Cerebellar cortex (tissue), 1 donor: ENCODE measurements around the gene FBLN2.
"Not testable (repeated sequence)": the region's sequence is repeated elsewhere in the genome, so short reads cannot be mapped to it uniquely, and the experiment has no call there.

ENCODE experiments used
- DNase-seq: peaks from one replicate; pipeline ENCODE4 v3.0.0-alpha.2; 2015; ENCODE audit warnings: low spot score

Gene FBLN2

DNA sequence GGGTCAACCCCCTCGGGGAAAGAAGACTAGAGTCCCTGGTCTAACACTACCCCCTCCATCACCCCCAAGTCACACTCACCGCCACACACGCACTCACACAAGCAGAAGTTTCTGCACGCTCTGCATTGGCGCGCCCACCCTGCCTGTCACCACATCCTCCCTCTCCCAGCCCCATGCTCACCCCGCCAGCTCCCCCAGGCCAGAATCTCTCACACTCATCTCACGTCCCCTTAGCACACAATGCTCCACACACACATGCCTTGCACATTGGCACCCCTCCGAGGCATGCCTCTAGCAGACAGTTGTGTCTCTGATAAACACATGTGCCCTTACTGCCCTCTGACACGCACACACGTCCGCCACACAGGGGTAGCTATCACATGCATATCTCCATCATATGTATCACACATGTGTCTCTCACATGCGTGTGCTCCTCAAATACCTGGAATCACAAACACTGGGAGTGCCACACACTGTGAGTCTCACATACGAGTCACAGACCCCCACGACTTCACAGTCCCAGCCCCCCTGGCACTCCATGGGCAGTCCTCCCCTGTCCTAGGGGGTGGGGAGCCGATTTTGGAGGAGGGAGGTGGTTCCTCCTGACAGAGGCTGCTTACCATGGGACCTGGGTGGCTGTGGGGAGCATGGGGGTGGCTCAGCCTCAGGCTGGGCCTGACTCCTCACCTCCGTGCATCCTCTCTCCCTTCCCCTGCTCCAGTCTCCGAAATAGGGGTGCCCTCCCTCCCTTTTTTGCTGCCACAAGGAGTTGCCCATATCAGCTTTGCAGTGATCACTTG is 898 bp downstream of the FBLN2 start:
- DNase-seq: no peak

DNA sequence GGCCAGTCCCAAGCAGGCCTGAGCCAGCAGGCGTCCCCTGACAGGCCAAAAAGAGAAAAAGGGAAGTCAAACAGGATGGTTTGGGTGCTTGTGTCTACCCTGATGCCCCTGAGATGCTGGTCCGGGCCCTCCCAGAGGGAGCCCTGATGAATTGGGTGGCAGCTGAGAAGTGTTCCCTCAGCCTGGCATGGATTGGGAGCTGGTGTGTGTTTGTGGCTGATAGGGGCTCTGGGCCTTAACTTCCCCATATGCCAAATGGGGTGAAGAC is 1.4 kb downstream of the FBLN2 start:
- DNase-seq: no peak

DNA sequence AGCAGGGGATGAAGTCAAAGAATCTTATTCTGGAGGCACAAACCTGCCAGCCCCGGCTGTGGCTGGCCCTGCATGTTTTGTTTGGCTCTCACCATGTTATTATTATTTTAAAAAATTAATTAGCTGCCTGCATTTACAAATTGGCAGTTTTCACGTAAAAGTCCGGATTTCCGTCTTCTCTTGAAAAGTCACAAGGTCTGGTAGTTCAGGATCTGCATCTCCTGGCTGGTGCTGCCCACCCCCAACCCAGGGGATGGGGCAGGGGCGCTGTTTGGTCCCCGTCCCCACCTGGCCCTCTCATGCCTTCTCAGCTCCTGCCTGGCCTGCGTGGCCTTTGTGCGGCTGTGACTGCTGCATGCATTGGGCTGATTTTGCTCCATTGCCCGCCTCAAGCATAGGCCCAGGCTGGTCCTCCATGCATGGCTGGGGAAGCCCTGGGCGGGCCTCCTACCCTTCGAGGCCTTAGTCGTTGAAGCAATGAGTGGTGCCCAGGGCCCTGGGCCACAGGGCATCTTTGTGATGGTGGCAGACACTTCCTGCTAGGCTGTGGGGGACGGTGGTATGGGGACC is 2.0 kb downstream of the FBLN2 start:
- DNase-seq: no peak

DNA sequence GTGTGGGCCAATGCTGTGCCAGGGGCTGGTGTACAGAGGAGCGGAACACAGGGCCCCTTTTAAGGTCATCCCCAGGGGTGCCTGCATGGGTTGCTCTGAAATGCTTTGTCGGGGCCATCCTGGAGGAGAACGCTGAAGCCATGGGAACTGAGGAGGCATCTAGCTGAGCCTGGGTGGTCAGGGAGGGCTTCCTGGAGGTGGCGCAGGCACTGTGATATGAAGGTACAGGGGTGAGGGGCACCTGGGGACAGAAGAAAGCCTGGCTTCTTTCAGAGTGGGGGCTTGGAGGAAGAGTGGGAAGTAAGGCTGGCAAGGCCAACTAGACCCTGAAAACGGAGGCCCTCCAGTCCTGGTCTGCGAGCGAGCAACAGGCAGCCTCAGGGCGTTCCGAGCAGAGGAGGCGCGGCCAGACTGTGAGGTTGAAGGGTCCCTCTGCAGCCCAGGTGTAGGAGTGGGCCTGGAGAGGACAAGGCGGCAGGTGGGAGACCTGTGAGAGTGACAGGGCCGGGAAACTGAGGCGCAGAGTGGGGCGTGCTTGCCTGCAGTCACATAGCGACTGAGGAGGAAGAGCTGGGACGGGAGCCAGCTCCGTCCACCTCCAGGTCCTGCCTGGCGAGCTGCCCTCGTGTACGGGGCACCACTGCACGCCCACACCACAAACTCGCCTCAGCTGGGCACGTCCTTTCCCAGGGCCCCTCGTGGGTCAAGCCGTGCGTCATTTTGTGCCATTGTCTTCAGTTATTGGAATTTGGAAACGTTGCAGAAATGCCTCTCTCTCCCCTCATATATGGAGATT is 4.1 kb downstream of the FBLN2 start:
- no peak for DNase-seq

DNA sequence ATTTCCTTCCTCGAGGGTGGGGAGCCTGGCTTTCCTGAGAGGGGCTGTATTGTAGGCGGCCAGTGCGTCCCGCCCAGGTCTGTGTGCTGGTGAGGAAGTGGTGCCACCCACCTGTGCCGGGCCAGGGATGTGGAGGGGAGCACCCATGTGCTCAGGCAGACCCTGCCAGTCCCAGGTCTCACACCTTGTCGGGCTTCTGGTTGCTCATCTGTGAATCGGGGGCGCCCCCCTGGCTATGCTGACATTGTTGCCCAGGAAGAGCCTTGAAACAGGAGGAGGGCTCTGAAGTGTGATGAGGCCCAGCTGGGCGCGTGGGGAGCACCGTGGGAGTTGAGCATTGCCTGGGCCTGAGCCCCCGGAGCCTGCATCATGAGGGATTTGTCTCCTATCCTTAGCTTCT is 4.8 kb downstream of the FBLN2 start:
- DNase-seq: no peak

DNA sequence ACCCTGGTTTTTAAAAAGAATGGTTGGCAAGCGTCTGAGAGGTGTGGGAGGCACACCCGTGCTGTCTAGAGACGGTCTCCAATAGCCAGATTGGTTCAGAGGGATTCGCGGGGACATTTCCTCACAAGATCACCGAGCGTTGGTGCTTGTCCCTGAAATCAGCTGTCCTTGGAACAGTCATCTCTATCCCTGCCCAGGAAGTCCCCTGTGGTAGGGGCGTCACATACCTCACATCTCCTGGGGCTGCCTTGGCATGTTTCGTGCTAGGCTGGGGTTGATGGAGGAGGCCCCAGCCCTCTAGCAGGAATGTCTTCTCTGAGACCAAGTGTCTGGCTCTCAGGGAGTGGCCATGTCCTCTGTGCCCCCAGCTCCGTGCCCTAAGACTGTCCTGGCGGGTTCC is 6.8 kb downstream of the FBLN2 start:
- no peak for DNase-seq

DNA sequence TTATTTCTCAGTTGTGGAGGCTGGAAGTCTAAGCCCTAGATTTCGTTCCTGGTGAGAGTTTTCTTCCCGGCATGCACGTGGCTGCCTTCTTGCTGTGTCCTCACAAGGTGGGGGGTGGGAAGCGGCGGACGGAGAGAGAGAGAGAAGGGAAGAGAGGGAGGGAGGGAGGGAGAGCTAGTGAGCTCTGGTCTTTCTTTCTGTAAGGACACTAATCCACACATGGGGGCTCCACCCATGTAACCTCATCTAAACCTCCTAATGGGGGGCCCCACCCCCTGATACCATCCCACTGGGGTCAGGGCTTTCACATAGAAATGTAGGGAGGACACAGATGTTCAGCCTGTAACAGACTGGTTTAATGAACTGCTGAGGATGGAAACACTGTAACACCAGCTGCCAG is 7.3 kb downstream of the FBLN2 start:
- no peak for DNase-seq

DNA sequence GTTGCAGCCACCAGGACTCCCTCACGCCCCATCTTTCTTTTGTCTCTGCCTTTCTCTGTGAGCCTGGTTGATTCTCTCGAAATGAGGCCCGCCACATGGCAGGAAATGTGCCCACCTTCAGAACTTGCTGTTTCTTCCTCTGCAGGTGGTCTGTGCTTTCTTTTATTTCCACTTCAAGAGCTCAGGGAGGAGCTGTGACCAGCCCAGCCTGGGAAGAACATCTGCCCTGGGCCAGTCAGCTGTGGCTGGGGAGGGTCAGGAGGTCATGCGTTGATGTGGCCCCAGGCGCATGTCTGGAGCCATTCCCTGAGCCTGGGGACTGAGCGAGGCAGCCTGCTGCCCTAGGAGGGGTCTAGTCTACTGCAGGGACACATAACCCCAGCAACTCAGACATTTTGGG is 8.0 kb downstream of the FBLN2 start:
- DNase-seq: no peak

DNA sequence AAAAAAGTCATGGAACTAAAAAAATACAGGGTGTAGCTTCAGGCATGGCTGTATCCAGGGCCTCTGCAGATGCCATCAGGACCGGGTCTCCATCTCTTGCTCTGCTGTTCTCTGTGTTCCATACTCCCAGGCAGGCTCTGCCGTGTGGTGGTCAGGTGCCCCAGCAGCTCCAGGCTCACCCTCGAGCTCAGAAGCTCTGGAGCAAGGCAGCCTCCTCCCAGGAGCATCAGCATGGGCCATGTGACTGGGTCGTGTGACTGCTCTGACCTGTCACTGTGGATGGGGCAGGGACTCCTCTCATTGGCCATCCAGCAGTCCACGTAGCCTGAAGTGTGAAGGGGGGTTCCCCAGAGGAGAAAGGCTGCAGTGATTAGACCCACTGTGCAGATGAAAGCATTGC is 8.5 kb downstream of the FBLN2 start:
- DNase-seq: no peak

DNA sequence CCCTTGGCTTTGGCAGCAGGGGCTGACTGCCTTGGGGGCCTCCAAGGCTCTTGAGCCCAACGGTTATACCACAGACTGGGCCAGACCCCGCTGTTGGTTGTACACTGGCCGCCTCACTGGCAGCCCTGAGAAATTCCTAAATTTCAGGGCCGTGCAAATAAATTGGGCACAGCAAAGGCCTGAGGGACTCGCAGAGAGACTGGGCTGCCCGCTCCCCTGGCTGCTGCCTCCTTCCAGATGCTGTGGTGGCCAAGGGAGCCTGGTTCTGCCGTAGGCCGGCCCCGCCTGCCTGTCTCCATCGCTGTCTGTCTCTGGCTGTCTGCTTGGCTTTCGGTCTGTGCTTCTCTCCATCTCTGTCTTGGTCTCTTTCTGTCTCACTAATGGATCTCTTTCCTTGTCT is 9.0 kb downstream of the FBLN2 start:
- DNase-seq: no peak

DNA sequence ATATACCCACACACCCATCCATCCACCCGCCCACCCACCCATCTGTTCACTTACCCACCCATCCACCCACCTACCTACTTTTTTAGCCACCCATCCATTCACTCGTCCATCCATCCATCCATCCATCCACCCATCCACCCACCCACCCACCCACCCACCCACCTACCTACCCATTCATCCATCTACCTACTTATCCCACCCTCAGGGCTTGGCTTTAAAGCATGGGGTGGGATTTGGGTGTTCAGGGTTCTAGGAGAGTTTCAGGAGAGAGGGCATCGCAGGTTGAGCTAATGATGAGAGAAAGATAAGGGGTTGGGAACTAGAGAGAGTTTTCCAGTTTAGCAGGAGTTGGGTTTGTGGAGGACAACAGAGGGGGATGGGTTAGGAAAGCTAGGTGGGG is 9.7 kb downstream of the FBLN2 start:
- no peak for DNase-seq

DNA sequence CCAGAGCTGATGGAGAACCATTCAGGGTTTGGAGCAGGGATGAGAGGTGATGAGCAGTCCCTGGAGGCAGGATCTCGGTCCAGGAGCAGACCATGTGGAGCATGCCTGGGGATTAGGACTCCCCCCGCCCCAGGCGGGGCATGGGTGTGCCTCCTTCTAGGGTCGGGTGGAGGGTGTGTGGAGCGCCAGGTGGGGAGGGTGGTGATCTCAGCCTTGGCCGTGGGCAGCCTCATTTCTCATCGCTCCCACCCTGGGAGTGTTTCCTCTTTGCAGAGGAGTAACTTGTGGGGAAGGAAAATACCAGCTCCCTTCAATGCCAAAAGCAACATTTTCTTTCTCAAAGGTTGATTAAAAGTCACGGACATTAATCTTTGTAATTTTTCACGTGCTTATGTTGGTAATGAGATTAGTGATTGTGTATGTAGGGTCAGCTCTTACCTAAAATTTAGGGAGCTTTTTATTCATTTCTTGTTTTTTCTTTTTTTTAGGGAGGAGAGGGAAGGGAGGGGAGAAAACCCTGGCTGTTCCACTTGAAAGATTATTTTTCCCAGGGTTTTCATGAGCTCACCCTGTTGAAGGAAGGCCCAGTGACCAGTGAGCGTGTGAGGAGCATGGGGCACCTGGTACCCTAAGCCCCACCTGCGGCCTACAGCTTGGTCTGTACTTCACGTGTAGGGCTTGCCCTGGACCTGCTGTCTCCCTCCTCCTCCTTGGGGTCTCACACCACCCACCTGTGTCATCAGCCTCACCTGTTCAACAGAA is 11.0 kb downstream of the FBLN2 start:
- DNase-seq: no peak

DNA sequence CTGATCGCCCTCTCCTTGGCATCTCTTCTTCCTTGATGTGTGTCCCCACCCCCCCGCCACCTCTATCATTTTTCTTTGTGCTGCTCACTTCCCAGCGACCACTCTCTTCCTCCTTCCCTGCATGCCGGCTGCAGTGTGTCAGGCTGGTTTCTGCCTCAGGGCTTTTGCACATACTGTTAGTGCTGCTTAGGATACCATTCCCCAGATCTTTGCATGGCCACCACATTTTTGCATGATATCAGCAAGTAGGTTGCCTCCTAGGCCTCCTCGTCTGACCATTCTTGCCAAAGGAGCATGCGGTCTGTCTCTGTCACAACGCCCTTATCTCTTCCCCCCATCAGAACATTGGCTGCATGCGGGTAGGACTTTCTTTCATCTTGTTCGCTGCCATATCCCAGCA is 12.5 kb downstream of the FBLN2 start:
- DNase-seq: no peak

DNA sequence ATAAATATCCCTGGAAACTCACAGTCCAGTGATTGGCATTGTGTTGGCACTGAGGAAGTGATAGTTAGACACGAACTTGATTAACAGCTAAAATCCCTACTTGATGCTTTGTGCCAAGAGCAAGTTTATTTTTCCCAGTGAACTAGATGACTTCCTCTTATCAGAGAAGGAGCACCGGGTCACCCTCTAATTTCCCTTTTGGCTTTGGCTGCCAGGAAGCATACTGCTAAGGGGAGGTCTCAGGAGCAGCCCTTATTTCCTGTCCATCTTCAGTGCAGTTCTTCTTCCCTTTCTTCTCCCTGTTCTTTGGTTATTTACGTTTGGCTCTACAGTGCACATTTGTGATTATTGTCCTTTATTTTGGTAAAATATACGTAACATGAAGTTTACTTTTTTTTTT is 13.0 kb downstream of the FBLN2 start:
- DNase-seq: no peak

DNA sequence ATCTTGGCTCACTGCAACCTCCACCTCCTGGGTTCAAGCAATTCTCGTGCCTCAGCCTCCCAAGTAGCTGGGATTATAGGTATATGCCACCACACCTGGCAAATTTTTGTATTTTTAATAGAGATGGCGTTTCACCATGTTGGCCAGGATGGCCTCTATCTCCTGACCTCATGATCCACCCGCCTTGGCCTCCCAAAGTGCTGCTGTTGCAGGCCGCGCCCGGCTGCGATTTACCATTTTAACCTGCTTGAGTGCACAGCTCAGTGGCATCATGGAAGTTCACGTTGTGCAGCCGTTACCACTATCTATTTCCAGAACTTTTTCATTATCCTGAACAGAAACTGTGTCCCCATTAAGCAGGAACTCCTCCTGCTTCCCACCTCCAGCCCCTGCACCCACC is 13.5 kb downstream of the FBLN2 start:
- DNase-seq: not testable (repeated sequence)

DNA sequence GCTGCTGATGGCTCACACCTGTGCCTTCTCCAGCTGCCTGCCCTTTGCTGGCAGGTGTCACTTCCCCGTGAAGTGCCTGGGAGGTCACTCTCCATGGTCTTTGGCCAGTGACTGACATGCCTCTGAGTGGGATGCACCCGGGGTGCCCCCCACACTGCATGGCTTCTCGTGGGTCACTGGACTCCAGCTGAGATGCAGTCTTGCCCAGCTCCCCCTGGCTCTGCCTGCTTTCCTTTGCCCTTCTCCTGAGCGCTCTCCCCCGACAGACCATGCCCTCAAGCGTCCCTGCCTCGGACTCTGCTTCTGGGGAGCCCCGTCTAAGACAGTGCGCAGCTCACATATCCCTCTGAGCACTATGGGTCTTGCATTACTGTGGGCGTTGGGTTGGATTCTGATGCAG is 14.4 kb downstream of the FBLN2 start:
- DNase-seq: no peak

DNA sequence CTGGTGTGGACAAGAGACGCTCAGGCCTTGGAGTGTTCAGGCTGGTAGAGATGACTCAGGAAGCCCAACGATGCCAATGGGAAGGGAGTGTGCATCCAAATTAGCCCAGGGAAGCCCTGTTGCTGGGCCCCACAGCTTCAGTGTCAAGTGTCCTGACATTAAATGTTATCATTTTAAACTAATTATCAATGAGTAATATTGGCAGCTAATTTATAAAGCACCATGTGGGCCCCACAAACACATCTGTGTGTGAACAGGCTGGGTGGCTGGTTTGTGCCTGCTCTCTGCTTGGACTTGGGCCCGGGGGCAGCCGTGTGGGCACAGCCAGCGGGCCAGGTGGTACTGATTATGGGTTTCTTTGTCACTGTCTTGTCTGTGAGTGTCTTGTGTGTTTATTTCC is 15.0 kb downstream of the FBLN2 start:
- DNase-seq: no peak

DNA sequence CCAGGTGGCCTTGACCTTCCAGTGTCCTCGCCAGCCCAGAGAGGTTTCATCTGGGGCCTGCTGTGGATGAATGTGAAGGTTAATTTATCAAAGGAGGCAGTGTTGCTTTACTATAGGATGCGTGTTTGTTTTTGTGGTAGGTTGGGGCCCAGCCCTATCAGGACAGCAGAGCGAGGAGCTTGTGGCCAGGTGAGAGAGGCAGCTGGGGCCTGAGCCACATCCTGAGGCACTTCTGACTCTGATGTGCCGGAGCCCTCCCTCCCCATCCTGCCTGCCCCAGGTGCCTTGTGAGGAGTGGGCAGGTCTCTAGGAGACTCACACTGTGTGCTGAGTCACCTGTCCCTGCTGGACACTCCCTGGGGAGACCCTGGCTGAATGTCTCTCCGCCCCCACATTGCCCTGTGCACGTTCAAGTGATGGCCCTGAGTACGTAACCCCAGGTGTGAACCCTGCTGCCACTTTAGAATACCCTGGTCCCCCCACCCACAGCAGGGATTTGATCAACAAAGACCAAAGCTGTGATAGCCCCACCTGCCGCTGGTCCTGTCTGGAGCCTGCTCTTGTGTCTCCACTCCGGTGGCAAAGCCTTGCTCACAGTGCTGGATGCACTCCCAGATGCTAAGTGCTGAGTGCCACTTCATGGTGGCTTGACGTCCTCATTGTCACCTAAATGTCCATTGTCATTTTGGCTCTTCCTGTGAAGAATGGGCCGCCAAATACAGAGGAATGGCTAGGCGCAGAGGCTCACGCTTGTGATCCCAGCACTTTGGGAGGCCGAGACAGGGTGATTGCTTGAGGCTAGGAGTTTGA is 16.0 kb downstream of the FBLN2 start:
- DNase-seq: no peak

DNA sequence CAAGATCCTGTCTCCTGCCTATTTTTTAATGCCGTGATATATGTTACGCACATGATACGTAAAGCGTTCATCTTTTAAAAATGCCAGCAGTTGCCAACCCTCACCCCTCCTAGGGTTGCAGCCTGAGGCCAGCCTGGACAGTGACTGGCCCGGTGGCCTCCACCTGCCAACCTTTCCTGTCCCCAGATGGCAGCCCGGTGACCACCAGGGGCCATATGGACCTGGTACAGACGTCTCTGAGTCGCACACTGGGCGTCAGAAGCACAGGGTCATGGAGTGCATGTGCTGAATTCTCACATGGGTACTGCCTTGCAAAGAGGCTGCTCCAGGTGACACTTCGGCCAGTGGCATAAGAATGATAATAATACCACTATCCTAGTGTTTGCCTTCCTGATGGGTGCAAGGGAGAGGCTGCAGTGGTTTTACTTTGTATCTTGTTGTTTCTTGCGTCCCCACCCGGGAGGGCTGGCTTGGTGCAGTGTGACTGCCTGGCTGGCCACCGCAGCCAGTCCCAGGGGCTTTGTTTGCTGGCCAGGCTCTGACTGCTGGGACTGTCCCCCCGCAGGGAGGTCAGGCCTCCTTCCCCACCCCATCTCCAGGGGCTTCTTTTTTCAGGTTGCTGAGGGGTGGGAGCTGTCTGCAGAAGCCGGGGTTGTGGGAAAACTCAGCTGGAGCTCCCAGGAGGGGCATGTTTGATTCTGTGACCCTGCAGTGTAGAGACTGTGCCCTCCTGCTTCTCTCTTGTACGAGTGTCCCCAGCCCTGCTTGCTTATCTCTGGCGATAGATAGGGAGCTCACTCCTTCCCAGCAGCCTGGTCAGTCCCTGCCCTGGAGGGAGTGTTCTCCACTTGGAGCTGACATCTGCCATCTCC is 16.9 kb downstream of the FBLN2 start:
- DNase-seq: no peak

DNA sequence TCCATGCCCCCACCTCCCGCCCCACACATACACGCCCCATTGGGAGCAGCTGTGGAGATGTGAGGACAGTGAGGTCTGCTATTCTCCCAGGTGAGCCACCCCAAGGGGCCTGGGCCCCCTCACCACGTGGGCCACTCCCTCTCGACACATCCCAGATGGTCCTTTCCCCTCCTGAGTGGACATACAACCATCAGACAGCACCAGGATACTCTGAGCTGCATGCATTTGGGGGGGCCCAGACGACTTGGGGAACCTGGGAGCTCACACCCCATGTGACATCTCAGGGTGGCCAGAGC is 17.5 kb downstream of the FBLN2 start:
- DNase-seq: no peak

DNA sequence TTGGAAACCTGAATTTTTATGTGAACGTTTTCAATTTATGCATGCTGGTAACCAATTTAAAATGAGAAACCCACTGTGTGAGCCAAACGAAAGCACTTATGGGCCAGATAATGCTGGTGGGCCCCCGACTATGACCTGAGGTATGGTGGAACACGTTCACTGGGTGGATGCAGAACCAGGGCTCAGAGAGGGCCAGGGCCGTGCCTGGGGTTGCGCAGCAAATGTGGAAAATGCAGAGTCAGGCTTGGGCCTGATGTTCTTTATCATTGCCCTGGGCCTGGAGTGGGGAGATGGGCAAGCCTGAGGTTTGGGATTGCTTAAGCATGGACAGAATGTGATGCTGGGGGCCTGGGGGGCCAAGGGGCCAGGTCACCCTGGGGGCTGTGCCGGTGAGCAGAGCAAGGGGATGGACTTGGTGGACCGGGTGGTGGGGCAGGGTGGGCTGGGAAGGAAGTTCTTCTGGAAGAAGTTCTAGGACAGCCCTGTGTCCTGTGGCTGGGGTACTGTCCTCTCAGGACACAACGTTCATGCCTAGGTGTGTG is 17.9 kb downstream of the FBLN2 start:
- no peak for DNase-seq
